ENCODE results near the gene LFNG.

The LFNG gene

DNA sequence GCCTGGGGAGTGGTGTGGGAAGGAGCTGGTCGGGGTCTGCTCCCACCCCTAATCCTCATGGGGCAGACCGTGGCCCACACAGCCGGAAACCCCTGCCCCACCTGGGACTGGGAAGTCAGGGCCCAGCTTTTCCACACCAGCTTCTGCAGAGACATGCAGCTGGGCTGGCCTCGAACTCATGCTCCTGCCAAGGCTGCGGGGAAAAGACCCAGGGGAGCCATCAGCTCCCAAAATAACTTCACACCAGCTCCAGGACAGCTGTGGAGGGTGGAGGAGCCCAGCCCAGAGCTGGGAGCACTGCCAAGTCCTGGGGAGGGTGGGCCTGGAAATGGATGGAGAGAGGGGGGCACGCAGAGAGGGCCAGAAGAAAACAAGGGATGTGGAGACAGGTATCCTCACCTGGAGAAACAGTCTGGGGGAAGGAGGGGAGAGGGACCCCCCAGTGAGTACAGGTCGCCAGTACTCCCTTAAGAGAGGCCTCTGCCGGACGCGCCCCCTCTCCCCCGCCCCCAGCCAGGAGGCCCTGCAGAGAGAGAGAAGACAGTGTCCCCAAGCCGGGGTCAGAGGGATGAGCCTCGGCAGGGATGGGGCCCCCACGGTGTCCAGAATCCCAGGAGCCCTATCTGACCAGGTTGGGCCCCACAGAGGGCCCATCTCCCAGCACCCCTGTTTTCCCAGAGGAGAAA is 31.8 kb upstream of the LFNG start:
- DNase-seq: no peak

DNA sequence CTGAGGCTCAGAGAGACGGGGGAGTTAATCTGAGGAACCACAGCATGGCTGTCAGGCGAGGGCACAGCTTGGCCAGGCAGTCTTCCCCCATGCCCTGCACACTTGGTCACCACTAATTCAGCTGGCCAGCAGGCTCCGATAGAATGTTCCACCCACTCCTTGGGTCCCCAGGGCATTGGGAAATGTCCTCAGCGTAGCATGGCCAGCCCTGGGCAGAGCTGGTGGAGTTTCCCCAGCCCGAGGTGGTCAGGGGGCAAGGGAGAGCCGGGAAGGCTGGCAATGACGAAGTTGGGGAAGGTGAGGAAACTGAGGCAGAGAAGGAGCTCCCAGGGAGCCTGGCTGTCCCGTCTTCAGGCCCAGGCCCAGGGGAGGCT is 31.3 kb upstream of the LFNG start:
- DNase-seq: no peak

DNA sequence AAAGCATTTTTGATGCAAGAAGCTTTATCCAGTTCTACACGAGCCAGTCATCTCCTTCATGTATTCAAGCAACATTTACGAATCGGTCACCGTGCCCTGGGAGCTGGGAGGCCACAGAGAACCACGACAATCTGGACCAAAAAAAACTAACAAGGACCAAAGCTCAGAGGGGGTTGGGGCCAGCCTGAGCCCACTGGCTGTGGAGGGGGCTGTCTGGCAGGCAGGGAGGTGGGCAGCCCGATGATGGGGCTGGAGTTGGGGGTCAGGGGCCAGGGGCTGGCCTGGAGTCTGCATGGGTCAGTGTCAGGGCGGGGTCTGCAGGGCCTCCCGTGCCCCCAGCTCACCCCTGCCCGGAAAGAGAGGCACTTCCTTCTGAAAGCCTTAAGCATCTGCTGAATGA is 30.9 kb upstream of the LFNG start:
- DNase-seq: no peak

DNA sequence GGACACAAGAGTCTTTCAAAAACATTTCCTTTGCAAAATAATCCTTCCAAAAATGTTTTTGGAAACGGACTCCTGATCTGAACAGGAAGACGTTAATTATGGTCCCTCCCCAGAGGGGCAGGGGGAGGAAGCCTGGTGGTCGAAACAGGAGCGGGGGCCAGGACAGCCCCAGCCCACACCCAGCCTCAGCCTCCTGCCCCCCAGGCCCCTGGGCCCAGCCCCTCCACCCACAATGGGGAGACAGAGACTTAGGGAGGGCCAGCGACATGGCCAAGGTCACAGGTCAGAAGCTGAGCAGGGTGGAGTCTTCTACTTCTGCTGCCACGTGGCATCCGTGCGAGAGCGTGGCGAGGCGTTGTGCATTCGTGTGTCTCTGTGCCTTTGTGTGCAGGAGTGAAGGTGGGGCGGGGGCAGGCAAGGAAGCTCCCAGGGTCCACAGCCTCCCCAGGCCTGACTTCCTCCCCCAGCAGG is 29.4 kb upstream of the LFNG start:
- no peak for DNase-seq

DNA sequence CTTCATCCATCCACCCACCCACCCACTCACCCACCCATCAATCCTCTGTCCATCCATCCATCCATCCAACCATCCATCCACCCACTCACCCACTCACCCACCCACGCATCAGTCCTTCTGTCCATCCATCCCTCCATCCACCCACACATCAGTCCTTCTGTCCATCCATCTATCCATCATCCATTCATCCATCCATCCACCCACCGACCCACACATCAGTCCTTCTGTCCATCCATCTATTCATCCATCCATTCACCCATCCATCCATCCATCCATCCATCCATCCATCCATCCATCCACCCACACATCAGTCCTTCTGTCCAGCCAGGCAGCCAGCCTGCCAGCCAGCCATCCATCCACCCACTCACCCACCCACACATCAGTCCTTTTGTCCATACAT is 27.5 kb upstream of the LFNG start:
- DNase-seq: no peak

DNA sequence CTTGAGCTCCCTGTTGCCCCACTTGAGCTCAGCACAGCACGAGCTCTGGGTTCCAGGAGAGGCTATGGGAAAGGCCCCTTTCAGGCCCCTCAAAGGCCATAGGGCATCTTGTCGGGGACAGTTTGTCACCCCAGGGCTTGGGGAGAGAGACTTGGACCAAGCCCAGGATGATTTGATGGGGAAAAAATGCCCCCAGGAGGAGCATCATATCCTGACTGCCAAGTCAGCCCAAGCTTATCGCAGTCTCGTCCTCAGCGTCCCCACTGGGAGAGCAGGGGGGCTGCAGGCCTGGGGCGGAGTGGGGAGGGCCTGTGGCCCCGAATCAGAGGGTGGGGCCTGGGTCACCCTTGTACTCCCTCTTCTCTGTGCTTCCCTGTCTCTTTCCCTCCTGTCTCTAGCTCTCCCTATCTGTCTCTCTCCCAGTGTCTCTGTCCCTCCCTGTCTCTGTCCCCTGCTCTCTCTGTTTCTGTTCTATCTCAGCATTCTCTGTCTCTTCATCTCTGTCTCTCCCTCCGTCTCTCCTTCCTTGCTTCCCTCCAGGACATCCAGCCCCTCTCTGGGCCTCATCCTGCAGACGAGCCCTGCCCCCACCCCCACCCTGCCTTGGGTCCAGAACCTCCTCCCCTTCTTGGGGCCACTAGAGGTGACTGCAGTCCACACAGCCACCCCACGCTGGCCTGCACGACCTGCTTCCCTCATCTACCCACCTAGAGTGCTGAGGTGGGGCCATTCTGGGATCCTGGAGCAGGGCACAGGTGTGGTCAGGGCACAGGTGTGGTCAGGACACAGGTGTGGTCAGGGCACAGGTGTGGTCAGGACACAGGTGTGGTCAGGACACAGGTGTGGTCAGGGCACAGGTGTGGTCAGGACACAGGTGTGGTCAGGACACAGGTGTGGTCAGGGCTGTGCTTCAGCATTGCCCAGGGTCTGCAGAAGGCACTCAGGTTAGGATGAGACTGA is 26.1 kb upstream of the LFNG start:
- DNase-seq: no peak

DNA sequence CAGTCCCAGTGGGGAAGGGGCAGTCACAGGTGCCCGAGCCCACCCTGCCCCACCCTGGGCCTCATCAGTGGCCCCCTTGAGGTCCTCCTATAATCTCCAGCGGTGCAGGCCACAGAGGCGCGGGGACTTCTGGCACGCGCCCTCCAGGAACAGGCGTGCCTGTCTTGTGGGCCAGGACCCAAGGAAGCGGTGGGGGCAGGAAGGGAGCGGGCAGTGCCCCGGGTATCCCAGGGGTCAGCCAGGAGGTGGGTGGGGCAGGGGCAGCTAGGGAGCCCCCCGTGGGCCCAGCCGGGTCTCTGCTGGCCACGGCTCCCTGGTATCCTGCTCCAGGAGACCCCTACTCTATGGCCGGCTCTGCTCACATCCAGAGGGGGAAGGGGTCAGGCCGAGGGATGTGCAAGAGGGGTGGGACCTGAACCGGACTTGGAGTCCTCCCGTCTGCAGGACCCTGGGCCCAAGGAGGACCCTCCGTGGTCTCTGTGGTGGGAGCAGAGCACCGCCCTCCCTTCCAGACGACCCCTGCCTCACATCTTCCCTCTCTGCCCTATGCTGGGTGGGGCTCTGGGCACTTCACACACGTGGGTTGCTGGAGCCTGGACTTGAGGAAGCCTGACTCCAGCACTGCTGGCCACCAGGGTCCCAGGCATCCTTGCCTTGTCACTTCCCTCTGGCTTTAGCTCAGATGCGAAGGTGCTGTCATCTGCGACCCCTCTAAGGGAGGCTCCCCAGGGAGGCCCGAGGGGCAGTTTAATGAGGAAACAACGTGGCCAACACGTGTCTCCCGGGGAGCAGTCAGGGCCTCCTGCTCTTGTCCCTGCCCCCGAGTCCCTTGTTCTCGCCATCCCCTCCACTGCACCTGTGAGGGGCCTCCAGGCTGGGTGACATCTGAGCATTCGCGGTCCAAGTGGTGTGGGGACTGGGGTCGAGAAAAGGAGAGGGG is 25.1 kb upstream of the LFNG start:
- DNase-seq: no peak

DNA sequence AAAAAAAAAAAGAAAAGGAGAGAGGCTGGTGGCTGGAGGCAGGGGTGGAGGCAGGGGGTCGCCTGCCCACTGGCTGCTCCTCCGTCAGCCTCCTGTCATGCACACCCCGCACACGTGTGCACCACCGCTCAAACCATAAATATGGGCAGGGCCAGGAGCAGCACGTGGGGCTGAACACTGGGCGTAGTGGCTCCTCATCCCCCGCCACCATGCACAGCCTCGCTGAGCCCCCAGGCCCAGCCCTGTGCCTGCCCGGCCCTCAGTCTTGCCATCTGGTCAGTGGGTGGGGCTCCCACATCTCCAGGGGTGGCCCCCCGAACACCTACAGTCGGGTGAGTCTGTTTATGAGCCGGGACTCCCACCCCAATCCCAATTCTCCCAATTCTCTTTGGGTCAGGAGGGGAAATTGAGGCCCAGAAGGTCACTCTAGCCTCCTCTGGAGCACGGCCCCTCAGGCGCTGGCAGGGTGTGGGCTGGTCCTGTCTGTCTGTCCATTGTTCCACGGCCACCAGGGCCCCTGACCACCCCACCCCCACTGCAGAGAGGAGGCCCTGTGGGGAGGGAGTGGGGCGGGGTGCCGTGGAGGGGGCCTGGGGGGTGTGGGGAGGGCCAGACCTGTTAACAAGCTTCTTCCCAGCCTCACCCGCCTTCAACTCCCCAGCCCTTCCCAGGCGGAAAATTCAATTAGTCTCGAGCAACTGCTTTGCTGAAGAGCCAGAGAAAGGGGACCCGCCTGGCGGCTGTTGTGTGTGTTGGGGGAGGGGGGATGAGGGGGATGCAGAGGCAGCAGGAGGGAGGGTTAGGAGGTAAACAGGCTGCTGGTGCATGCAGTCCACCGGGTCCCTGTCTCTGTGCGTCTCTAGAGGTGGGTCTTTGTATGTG is 23.9 kb upstream of the LFNG start:
- no peak for DNase-seq

DNA sequence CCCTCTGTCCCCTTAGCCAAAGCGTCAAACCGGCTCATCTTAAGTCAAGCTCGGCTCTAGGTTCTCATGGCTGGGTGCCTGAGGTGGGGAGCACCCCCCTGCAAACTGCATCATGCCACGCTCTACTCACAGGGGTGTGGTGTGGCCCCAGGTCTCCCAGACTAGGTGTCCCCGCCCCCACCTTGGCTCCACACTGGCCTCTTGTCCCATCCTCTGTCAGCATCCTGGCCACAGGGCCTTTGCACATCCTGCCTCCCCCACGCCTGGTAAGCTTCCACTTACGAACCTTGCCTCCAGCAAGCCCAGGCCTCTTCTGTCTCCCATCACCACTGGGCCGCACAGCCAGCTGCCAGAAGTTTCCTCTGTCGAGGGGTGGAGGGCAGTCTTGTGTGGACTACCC is 23.2 kb upstream of the LFNG start:
- DNase-seq: no peak

DNA sequence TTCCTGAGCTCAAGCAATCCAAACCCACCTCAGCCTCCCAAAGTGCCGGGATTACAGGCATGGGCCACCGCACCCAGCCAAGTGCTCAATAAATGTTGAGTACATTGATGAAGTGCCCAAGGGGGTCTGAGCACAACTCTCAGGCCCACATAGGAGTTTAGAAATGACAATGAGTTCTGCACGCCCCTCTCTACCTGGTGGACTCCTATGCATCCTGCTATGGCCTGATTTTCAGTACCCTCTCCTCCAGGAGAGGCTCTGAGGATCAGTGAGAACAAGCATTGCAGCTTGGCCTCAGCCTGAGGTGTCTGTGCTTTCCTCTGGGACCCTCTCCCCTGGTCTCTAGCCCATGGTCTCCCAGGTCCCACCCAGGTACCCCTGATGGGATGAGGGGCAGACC is 22.5 kb upstream of the LFNG start:
- DNase-seq: no peak

DNA sequence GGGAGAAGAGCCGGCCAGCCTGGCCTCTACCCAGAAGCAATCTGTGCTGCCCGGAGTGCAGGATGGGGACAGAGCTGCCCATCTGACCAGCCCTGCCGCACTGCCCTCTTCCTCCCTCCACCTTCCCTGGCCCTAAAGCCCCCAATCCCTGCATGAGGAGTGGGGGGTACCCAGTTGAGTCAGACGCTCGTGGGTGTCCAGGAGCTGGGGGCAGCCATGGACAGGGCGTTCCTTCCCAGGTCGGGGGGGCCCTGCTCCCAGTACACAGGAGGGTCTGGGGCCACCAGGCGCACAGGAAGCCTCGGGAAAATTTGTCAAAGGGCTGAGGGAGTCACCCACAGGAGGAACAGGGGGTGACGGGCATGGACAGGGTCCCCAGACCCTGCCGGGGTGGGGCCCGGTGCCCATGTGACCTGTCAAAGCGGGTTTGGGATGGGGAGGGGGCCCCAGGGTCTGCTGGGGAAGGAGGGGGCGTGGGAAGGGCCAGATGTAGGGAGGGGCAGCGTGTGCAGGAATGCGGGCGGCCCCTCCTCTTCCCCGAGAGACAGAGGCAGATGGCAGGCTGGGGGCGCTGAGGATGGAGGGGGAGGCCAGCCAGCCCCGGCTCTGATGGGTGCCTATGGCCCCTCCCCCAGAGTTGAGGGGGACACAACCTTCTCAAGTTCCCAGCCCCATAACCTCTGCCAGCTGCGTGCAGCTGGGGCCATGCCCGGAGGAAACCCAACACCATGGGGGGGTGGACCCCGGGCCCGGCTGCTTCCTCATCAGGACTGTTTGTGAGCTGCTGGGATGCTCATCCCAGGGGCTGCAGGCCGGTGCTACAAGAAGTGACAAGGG is 21.9 kb upstream of the LFNG start:
- DNase-seq: no peak

DNA sequence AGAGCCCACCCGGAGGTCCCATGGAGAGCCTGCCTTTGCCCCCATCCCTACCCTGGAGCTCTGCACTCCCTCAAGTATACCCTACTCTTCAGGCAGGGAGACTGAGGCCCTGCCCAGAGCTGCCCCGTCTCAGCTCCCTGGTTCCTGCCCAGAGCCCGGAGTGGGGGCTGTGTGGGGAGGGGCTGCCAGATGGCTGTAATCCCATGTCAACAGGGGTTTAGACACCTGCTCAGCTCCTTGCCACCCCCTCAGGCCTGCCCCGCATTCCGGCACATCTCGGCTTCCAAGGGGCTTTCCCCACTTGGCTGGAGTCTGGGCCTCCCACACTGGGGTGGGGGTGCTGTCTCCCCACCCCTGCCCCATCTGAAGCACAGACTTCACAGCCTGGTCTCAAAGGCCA is 20.9 kb upstream of the LFNG start:
- no peak for DNase-seq

DNA sequence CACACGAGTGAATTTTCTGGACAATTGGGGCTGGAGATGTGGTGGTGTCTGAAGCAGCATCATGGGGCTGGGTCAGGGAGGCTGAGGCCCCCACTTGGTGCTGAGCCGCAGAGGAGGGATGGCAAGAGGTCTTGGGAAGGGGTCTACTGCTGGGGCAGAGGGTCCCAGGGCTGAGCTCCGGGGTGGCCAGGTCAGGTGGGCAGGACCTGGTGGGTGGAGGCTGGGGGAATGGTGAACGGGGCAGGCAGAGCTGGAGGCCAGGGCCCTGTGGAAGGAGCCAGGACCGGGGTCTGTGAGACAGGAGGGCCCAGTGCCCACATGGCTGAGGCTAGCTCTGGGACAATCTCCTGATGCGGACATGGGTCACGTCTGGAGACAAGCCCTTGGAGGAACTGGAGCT is 20.4 kb upstream of the LFNG start:
- no peak for DNase-seq

DNA sequence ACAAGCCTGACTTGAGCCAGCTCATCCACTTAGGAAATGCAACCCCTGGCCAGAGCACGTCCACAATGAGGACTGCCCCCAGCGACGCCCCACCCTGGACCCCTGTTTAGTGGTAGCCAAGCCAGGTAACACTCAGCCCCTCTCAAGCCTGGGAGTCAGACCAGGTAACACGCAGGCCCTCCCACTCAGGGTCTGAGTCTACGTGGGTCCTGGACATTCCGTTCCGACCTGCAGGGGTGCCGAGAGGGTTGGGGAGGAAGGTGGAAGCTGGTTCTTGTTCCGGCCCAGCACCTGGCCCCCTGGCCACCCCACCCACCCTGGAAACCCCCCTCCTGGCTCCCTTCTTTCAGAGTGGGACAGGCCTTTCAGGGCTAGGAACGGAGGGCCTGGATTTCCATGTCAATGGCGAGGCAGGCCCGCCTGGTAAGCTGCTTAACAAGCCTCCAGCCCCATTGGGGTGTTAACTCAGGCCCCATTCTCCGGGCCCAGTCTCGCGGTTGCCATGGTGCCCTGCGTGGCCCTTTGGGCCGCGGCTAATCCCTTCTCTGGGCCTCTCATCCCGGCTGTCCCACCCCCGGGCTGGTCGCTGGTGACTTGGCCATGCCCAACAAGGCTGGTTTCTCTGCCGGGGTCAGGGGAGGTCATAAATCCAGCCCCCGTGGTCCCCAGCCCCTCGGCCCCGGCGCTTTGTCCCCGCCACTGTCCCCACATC is 19.7 kb upstream of the LFNG start:
- DNase-seq: no peak

DNA sequence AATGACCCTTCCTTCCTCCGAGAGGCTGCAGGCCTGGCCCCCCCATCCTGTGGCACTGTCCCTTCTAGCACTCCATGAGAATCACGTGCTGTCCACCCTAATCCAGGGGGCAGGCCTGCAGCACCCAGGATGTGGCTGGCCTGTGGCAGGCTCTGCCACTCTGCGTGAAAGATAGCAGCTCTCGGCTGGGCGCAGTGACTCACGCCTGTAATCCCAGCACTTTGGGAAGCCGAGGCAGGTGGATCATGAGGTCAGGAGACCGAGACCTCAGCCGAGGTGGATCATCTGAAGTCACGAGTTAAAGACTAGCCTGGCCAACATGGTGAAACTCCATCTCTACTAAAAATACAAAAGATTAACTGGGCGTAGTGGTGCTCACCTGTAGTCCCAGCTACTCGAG is 18.9 kb upstream of the LFNG start:
- DNase-seq: no peak

DNA sequence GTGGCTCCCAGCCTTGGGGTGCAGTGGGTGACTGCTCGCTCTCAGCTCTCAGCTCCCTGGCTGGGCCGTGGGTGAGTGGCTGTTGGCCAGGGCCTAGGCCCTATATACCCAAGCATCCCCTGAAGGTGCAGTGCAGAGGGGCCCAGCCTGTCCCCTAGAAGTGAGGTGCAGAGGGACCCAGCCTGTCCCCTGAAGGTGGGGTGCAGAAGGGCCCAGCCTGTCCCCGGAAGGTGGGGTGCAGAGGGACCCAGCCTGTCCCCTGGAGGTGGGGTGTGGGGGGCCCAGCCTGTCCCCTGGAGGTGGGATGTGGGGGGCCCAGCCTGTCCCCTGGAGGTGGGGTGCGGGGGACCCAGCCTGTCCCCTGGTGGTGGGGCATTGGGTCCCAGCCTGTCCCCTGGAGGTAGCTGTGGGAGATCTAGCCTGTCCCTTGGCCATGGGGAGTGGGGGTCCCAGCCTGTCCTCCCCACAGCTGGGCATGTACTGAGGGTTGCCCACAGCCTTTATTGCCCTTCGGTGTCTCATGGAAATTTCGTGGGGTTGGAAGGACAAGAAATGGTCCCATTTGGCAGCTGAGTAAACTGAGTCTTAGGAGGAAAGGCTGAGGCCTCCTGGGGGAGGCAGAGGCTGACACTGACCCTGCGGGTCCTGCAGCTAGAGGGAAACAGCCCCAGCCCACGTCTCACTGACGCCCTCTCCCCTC is 17.5 kb upstream of the LFNG start:
- DNase-seq: no peak

DNA sequence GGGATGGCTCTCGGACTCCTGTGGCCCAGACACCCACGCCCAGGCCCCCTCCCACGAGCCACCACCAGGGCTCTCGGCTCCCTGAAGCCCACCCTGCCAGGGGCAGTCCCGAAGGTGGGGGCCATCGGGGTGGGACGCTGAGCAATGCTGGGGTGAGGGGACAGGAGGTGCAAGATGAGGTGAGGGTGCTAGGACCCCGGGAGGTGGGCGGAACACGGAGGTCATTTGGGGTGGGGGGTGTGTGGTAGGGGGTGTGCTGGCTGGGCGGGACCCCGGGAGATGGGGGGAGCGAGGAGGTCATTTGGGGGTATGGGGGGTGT is 17.0 kb upstream of the LFNG start:
- no peak for DNase-seq

DNA sequence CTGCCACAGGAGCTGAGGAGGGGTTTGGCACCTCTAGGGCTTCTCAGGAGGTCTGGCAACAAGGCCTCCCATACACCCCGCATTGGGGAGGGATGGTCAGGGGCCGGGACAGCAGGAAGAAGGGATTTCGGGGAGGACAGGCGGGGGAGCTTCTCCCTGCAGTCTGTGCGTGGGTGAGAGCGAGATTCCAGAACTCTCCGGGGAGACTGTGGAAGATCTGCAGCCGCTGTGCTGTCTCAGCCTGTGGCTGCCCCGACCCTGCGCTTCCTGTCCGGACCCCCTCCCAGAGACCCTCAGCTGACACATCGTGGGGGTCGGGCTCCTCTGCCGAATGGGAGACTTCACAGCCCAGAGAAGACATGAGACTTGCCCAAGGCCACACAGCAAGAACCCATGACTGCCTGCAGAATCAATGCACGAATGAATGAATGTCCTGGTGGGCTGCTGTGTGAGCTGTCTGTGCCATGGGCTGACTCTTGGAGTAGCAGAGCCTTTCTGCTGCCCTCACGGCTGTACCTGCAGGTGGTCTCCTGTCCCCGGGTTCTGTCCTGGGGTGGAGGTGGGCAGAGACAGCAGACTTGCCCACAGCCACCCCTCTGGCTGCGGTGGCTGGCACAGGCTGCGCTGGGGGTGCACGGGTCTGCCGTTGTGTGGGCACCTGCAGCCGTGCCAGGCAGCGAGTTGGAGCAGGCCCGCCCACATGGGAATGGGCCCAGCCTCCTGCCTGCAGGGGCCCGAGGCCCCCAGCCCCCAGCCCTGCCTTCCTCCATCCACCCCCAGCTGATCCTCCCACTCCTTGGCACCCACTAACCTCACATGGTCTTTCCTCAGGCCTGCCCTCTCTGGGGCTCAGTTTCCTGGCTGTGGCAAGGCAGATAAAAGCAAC is 16.3 kb upstream of the LFNG start:
- DNase-seq: no peak

Measured in CD4-positive, alpha-beta T cell treated with Interleukin-15 for 1 hour (primary cell).